Lower leg skin (tissue), 3 donors: ENCODE data around the gene HOXA13.

Source experiments
- POLR2A ChIP-seq, 2 donors: fragments of 450-650 bp; IDR thresholded peaks; one replicate each; pipeline ENCODE4 v1.6.1; 2016 to 2017; ENCODE audit warnings: antibody characterized with exemption in 2 of 2, mild to moderate bottlenecking in 1 of 2, moderate library complexity in 1 of 2
- TF ChIP-seq, protein P1 (sequence below), 3 donors: fragments of 450-650 bp; IDR thresholded peaks; one replicate each; pipeline ENCODE4 v1.5.1; 2016; ENCODE audit warnings: antibody characterized with exemption in 3 of 3, mild to moderate bottlenecking in 3 of 3, moderate library complexity in 2 of 3

DNA sequence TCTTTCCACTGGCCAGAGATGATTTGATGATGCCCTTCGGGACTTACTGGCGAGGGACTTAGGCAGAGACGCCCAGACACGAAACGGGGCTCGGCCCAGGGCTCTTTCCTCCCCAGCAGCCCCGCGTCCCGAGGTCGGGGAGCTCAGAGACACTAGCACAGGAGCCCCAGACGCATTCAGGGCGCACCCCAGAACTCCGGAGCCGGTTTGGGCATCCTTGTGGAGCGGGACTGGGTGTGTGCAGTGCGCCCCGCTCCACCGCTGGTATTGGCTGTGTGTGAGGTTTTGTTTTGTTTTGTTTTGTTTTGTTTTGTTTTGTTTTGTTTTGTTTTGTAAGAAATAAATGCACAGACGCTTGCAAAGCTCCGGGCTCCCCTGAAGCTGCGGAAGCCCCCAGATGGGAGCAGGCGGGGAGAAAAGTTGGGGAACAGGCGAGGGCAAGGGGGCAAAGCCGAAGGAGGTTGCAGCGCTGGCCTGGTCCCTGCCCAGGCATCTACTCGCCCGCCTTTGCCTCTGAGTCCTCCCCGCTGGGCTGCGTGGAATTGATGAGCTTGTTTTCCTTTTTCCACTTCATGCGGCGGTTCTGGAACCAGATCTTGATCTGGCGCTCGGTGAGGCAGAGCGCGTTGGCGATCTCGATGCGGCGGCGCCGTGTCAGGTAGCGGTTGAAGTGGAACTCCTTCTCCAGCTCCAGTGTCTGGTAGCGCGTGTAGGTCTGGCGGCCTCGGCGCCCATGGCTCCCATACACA, 54.6 kb downstream of the HOXA13 start:
- TF ChIP-seq, protein P1, sequence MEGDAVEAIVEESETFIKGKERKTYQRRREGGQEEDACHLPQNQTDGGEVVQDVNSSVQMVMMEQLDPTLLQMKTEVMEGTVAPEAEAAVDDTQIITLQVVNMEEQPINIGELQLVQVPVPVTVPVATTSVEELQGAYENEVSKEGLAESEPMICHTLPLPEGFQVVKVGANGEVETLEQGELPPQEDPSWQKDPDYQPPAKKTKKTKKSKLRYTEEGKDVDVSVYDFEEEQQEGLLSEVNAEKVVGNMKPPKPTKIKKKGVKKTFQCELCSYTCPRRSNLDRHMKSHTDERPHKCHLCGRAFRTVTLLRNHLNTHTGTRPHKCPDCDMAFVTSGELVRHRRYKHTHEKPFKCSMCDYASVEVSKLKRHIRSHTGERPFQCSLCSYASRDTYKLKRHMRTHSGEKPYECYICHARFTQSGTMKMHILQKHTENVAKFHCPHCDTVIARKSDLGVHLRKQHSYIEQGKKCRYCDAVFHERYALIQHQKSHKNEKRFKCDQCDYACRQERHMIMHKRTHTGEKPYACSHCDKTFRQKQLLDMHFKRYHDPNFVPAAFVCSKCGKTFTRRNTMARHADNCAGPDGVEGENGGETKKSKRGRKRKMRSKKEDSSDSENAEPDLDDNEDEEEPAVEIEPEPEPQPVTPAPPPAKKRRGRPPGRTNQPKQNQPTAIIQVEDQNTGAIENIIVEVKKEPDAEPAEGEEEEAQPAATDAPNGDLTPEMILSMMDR (IDR thresholded peaks at IDR 0.05), result no peak
- no peak for TF ChIP-seq POLR2A (IDR thresholded peaks at IDR 0.05)
